SK-N-SH (cell line): ENCODE data around the gene NPFFR1. TPM values are rescaled to one million over a fixed set of nuclear protein-coding genes. Genes with fewer than 3 reads are reported as not detected.

ENCODE experiments used
- CTCF ChIA-PET: fragments of 300-600, 350-600 bp; formaldehyde crosslinking; extraction: SDS; loops from one replicate; lab custom pipeline; 2021; lab: Yijun Ruan, JAX
- POLR2A ChIA-PET: fragments of 350-600 bp; sonication (Branson Sonifier 250); formaldehyde crosslinking; extraction: SDS; loops from one replicate; lab custom pipeline; 2020; ENCODE audit warnings: antibody characterized with exemption, inconsistent platforms; lab: Yijun Ruan, JAX
- DNase-seq: peaks from one replicate; pipeline ENCODE4 v3.0.0; 2012
- H2AFZ ChIP-seq: fragments of 200-600 bp; sonication (generic); 2 replicates; pipeline ENCODE4 v1.8.1; 2016; ENCODE audit warnings: antibody characterized with exemption, mild to moderate bottlenecking, low read depth
- H3F3A ChIP-seq: fragments of 200-600 bp; sonication (generic); replicated peaks from 2 replicates; pipeline ENCODE3; 2016; ENCODE audit warnings: antibody characterized with exemption, mild to moderate bottlenecking; ENCODE audit not compliant: insufficient read depth
- H3K27ac ChIP-seq, 2 experiments: fragments of 200-500 bp in 1 of 2; fragments of 200-600 bp in 1 of 2; sonication (Bioruptor generic) in 1 of 2; sonication (generic), shearing (Covaris generic) in 1 of 2; 2 replicates each; pipeline versions ENCODE4 v1.5.1 to v1.6.1; 2014 to 2016; ENCODE audit warnings: low read depth in 2 of 2, inconsistent platforms in 1 of 2, low read length in 1 of 2, mild to moderate bottlenecking in 1 of 2, mixed read lengths in 1 of 2
- H3K27me3 ChIP-seq: fragments of 200-600 bp; sonication (generic), shearing (Covaris generic); 2 replicates; pipeline ENCODE4 v1.6.1; 2016; ENCODE audit warnings: mixed run types; ENCODE audit not compliant: insufficient read depth
- H3K36me3 ChIP-seq, 2 experiments: fragments of 200-500 bp in 1 of 2; fragments of 200-600 bp in 1 of 2; sonication (Bioruptor generic) in 1 of 2; sonication (generic) in 1 of 2; replicated peaks in 1 of 2; 2 replicates each; pipeline versions ENCODE3 to v1.5.1; 2014 to 2016; ENCODE audit warnings: low read length in 1 of 2, mild to moderate bottlenecking in 1 of 2; ENCODE audit not compliant: insufficient read depth in 2 of 2, control insufficient read depth in 1 of 2
- H3K4me1 ChIP-seq, 2 experiments: fragments of 200-500 bp in 1 of 2; fragments of 200-600 bp in 1 of 2; sonication (Bioruptor generic) in 1 of 2; sonication (generic), shearing (Covaris generic) in 1 of 2; 2 replicates each; pipeline versions ENCODE4 v1.5.1 to v1.6.1; 2014 to 2016; ENCODE audit warnings: low read depth in 1 of 2, low read length in 1 of 2, mixed run types in 1 of 2; ENCODE audit not compliant: insufficient read depth in 2 of 2, control insufficient read depth in 1 of 2
- H3K4me2 ChIP-seq: fragments of 200-600 bp; sonication (generic), shearing (Covaris generic); 2 replicates; pipeline ENCODE4 v1.6.1; 2017; ENCODE audit warnings: mixed run types
- H3K4me3 ChIP-seq, 2 experiments: fragments of 200-500 bp in 1 of 2; fragments of 200-600 bp in 1 of 2; sonication (Bioruptor generic) in 1 of 2; sonication (generic), shearing (Covaris generic) in 1 of 2; 2 replicates each; pipeline versions ENCODE4 v1.5.1 to v1.8.1; 2014 to 2016; ENCODE audit warnings: low read depth in 2 of 2, inconsistent platforms in 1 of 2, low read length in 1 of 2, mild to moderate bottlenecking in 1 of 2, mixed read lengths in 1 of 2, moderate library complexity in 1 of 2
- H3K79me2 ChIP-seq: fragments of 200-600 bp; sonication (generic); 2 replicates; pipeline ENCODE4 v1.8.1; 2017; ENCODE audit warnings: mild to moderate bottlenecking; ENCODE audit not compliant: insufficient read depth
- H3K9ac ChIP-seq: fragments of 200-600 bp; sonication (generic); 2 replicates; pipeline ENCODE4 v1.6.1; 2017; ENCODE audit warnings: mixed run types
- H3K9me2 ChIP-seq: fragments of 200-600 bp; sonication (generic); 2 replicates; pipeline ENCODE4 v1.6.1; 2017; ENCODE audit warnings: mixed run types
- H3K9me3 ChIP-seq: fragments of 200-600 bp; sonication (generic); 2 replicates; pipeline ENCODE4 v1.6.1; 2017; ENCODE audit warnings: mixed run types, mild to moderate bottlenecking, moderate library complexity
- H4K20me1 ChIP-seq: fragments of 200-600 bp; sonication (generic); 2 replicates; pipeline ENCODE4 v1.6.1; 2017; ENCODE audit warnings: mild to moderate bottlenecking, mixed run types; ENCODE audit not compliant: insufficient read depth
- ELF1 ChIP-seq: IDR thresholded peaks from 2 replicates; pipeline ENCODE4 v1.4.0; 2012
- EP300 ChIP-seq, 2 experiments: IDR thresholded peaks; 2 replicates each; pipeline versions ENCODE4 v1.4.0 to v1.6.1; 2012; ENCODE audit warnings: borderline replicate concordance in 1 of 2, low read depth in 1 of 2, low read length in 1 of 2
- FOSL2 ChIP-seq: IDR thresholded peaks from 2 replicates; pipeline ENCODE4 v1.4.0; 2012; ENCODE audit warnings: low read depth, mild to moderate bottlenecking, moderate library complexity, borderline replicate concordance
- FOXJ3 ChIP-seq: sonication (generic); formaldehyde crosslinking; IDR thresholded peaks from 2 replicates; pipeline ENCODE4 v1.5.1; 2020; ENCODE audit warnings: mild to moderate bottlenecking, missing genetic modification reagents
- GABPA ChIP-seq: IDR thresholded peaks from 2 replicates; pipeline ENCODE4 v1.4.0; 2012; ENCODE audit warnings: low read depth, mild to moderate bottlenecking
- GATA2 ChIP-seq: sonication (generic); formaldehyde crosslinking; IDR thresholded peaks from 2 replicates; pipeline ENCODE4 v1.5.0; 2020; ENCODE audit warnings: mild to moderate bottlenecking, missing genetic modification reagents
- IRF3 ChIP-seq: fragments of 150-350 bp; IDR thresholded peaks from 2 replicates; pipeline ENCODE4 v1.6.1; 2016; ENCODE audit warnings: mild to moderate bottlenecking, low read depth, low read length
- MAX ChIP-seq: IDR thresholded peaks from 2 replicates; pipeline ENCODE4 v1.4.0; 2012; ENCODE audit warnings: low read depth
- MEF2A ChIP-seq: IDR thresholded peaks from 2 replicates; pipeline ENCODE4 v1.4.0; 2012; ENCODE audit warnings: low read depth, borderline replicate concordance
- NFIC ChIP-seq: IDR thresholded peaks from 2 replicates; pipeline ENCODE4 v1.4.0; 2012; ENCODE audit warnings: borderline replicate concordance
- NRF1 ChIP-seq: IDR thresholded peaks from 2 replicates; pipeline ENCODE4 v1.6.1; 2012; ENCODE audit warnings: low read depth, mild to moderate bottlenecking, low read length
- POLR2AphosphoS5 ChIP-seq: IDR thresholded peaks from 2 replicates; pipeline ENCODE4 v1.6.1; 2012; ENCODE audit warnings: low read depth, low read length
- RAD21 ChIP-seq: IDR thresholded peaks from 2 replicates; pipeline ENCODE4 v1.6.1; 2012; ENCODE audit warnings: mild to moderate bottlenecking, low read length
- RCOR1 ChIP-seq: fragments of 150-350 bp; IDR thresholded peaks from 2 replicates; pipeline ENCODE4 v1.6.1; 2017; ENCODE audit warnings: antibody characterized with exemption, low read length
- REST ChIP-seq: IDR thresholded peaks from 2 replicates; pipeline ENCODE4 v1.6.1; 2012; ENCODE audit warnings: mild to moderate bottlenecking, low read depth, low read length, moderate library complexity
- RFX5 ChIP-seq: IDR thresholded peaks from 2 replicates; pipeline ENCODE4 v1.6.1; 2012; ENCODE audit warnings: mild to moderate bottlenecking, improper control_type of control experiment, low read length
- SMC3 ChIP-seq: IDR thresholded peaks from 2 replicates; pipeline ENCODE4 v1.6.1; 2012; ENCODE audit warnings: low read depth, low read length, improper control_type of control experiment
- TAF1 ChIP-seq: IDR thresholded peaks from 2 replicates; pipeline ENCODE4 v1.6.1; 2012; ENCODE audit warnings: low read depth, mild to moderate bottlenecking, low read length, moderate library complexity, borderline replicate concordance
- TCF12 ChIP-seq: IDR thresholded peaks from 2 replicates; pipeline ENCODE4 v1.4.0; 2012
- TEAD4 ChIP-seq: IDR thresholded peaks from 2 replicates; pipeline ENCODE4 v1.4.0; 2012; ENCODE audit warnings: mild to moderate bottlenecking, borderline replicate concordance; ENCODE audit not compliant: insufficient read depth
- USF1 ChIP-seq: IDR thresholded peaks from 2 replicates; pipeline ENCODE4 v1.4.0; 2012; ENCODE audit warnings: low read depth, borderline replicate concordance
- USF2 ChIP-seq: fragments of 150-350 bp; IDR thresholded peaks from 2 replicates; pipeline ENCODE4 v1.6.1; 2017; ENCODE audit warnings: antibody characterized with exemption, low read length, low read depth, borderline replicate concordance
- WGBS: methylation state at CpG from one replicate; pipeline ENCODE4 v1.1.6; 2017; ENCODE audit warnings: low lambda C conversion rate; 5-methylcytosine and 5-hydroxymethylcytosine counted together
- polyA plus RNA-seq, 3 experiments: library from polyadenylated mRNA; depleted of rRNA; stranded (reverse); fragments of >200 nt; gene quantifications; 2 replicates each; pipeline ENCODE4 v1.2.3, GENCODE V29; 2012

NPFFR1 gene
- polyA plus RNA-seq, 1 of the 3 experiments (the other 2 are of a cell fraction) = not detected

GRCh38 chr10:70247360-70247759 is 36.4 kb downstream of the NPFFR1 start:
- no peak overlapping the region for H2AFZ ChIP-seq
- H3K4me1 ChIP-seq = no peaks in the 10 kb centered on the region; a peak in 1 of 4 replicates
- H3F3A ChIP-seq = no peaks in the 10 kb centered on the region
- no peaks in the 10 kb centered on the region for H3K9me3 ChIP-seq
- no peaks in the 10 kb centered on the region for H3K36me3 ChIP-seq
- WGBS = 50% methylated on average over 6 of the region's 6 CpGs
- no peak overlapping the region for H3K4me3 ChIP-seq
- H3K79me2 ChIP-seq = no peaks in the 10 kb centered on the region
- H4K20me1 ChIP-seq = no peaks in the 10 kb centered on the region
- ChIA-PET CTCF (interaction anchor here (1.0 kb wide), 1 partner anchor 118 kb away, joined by 4 read pairs; no protein-coding TSS in a partner anchor), POLR2A (no interaction called here)
- H3K9me2 ChIP-seq = no peaks in the 10 kb centered on the region
- H3K27ac ChIP-seq = no peak overlapping the region
- H3K27me3 ChIP-seq = peaks cover 48% of the 10 kb centered on the region; the same call in 1 of the 2 replicates
- TF ChIP-seq EP300 (IDR thresholded peaks at IDR 0.05; ENCODE audit: borderline replicate concordance in 1 of 2, low read depth in 1 of 2, low read length in 1 of 2) (no peak), ELF1 (no peak), NRF1 (no peak), RAD21 (no peak), FOSL2 (no peak), IRF3 (no peak)
- H3K4me2 ChIP-seq = no peak overlapping the region
- DNase-seq = no peak
- H3K9ac ChIP-seq = no peak overlapping the region

GRCh38 chr10:70241081-70241480 is 42.7 kb downstream of the NPFFR1 start:
- Histone ChIP-seq H3K4me1 (no peaks in the 10 kb centered on the region), H3K4me3 (no peak overlapping the region), H3K79me2 (no peaks in the 10 kb centered on the region), H3K27me3 (peaks cover 27% of the 10 kb centered on the region; the same call in 1 of the 2 replicates), H3K9me3 (no peaks in the 10 kb centered on the region), H3K27ac (no peak overlapping the region), H3F3A (no peaks in the 10 kb centered on the region), H4K20me1 (no peaks in the 10 kb centered on the region), H3K9ac (no peak overlapping the region), H3K36me3 (no peaks in the 10 kb centered on the region), H3K4me2 (no peak overlapping the region), H2AFZ (no peak overlapping the region), H3K9me2 (no peaks in the 10 kb centered on the region)
- ChIA-PET POLR2A (no interaction called here), CTCF (no interaction called here)
- no peak for DNase-seq
- TF ChIP-seq MEF2A (no peak), EP300 (IDR thresholded peaks at IDR 0.05; ENCODE audit: borderline replicate concordance in 1 of 2, low read depth in 1 of 2, low read length in 1 of 2) (no peak), FOXJ3 (CRISPR knock-in tag) (no peak), TAF1 (no peak), RFX5 (no peak), SMC3 (no peak), RCOR1 (no peak), NFIC (no peak), POLR2AphosphoS5 (no peak), TCF12 (no peak), GATA2 (CRISPR knock-in tag) (no peak), USF1 (no peak), GABPA (no peak), REST (no peak), TEAD4 (no peak), MAX (no peak), USF2 (no peak)
- 86% methylated on average over 3 of the region's 3 CpGs for WGBS
